HCT116 (cell line): Measurements from ENCODE around the gene PLG.
"Not testable (repeated sequence)": the region's sequence is repeated elsewhere in the genome, so short reads cannot be mapped to it uniquely, and the experiment has no call there.

Experiments
- CTCF ChIP-seq, 3 experiments: fragments of 200-600 bp in 1 of 3; sonication (generic) in 1 of 3; IDR thresholded peaks in 2 of 3; conservative IDR thresholded peaks in 1 of 3; 2 replicates each; pipeline ENCODE4 v1.5.1; 2012 to 2017; ENCODE audit warnings: low read depth in 2 of 3, low read length in 2 of 3, antibody characterized with exemption in 1 of 3, borderline replicate concordance in 1 of 3, control low read depth in 1 of 3, mild to moderate bottlenecking in 1 of 3, mixed read lengths in 1 of 3, mixed run types in 1 of 3, moderate library complexity in 1 of 3; ENCODE audit not compliant: insufficient read depth in 1 of 3
- MAX ChIP-seq: IDR thresholded peaks from 2 replicates; pipeline ENCODE4 v1.6.1; 2012
- POLR2A ChIP-seq: IDR thresholded peaks from 2 replicates; pipeline ENCODE4 v1.7.0; 2011; ENCODE audit warnings: borderline replicate concordance; ENCODE audit not compliant: insufficient read depth, insufficient read length; ENCODE audit errors: extremely low read depth

- not testable (repeated sequence) for TF ChIP-seq POLR2A; MAX; CTCF (IDR thresholded peaks at IDR 0.05 in 2 of 3, conservative IDR thresholded peaks at IDR 0.05 in 1 of 3; ENCODE audit: borderline replicate concordance in 1 of 3, insufficient read depth in 1 of 3, low read depth in 2 of 3, low read length in 2 of 3)
Measured at GRCh38 chr6:160780656-160781055, 78.6 kb downstream of the PLG start.
